Peyer's patch (tissue), 4 donors: ENCODE data around the gene INPP5J.

Source experiments
- CTCF ChIP-seq, 6 experiments: fragments of 450-650 bp in 4 of 6; fragments of 200-600 bp in 2 of 6; sonication (generic) in 1 of 6; IDR thresholded peaks; one replicate each; pipeline ENCODE4 v1.5.1; 2017 to 2019; ENCODE audit warnings: antibody characterized with exemption in 6 of 6, mild to moderate bottlenecking in 3 of 6, moderate library complexity in 1 of 6
- POLR2A ChIP-seq, 2 donors: fragments of 450-650 bp; IDR thresholded peaks; one replicate each; pipeline ENCODE4 v1.5.1; 2017; ENCODE audit warnings: antibody characterized with exemption in 2 of 2, mild to moderate bottlenecking in 2 of 2, moderate library complexity in 2 of 2

GRCh38 chr22:31126869-31127175, 4.1 kb downstream of the INPP5J start:
- TF ChIP-seq CTCF (IDR thresholded peaks at IDR 0.05) (no peak), POLR2A (IDR thresholded peaks at IDR 0.05) (no peak)
